ENCODE results near the gene OXT. TPM values are rescaled to one million over a fixed set of nuclear protein-coding genes. Genes with fewer than 3 reads are reported as not detected.

The OXT gene
- total and polyA plus RNA-seq, 2 donors (not counting 1 experiment from before 2014, with no cell fraction given) = 1.0 to 1.7 TPM

GRCh38 chr20:3105256-3106137, 34.1 kb downstream of the OXT start:
- Histone ChIP-seq H3K4me3 (ENCODE audit: control extremely low read depth in 1 of 5, extremely low read depth in 1 of 5, insufficient read depth in 1 of 5, low read depth in 2 of 5, low read length in 4 of 5) (no peak overlapping the region), H3K4me1 (ENCODE audit: control insufficient read depth in 2 of 2, insufficient read depth in 2 of 2, low read length in 2 of 2) (peaks cover 5 to 7% of the 10 kb centered on the region in 2 donors), H4K20me1 (ENCODE audit: control insufficient read depth, insufficient read depth, low read length, poor library complexity, severe bottlenecking) (no peaks in the 10 kb centered on the region), H3K27me3 (replicated peaks in 1 of 4; ENCODE audit: control extremely low read depth in 1 of 4, control insufficient read depth in 3 of 4, insufficient read depth in 4 of 4, low read length in 3 of 4) (no peaks in the 10 kb centered on the region), H2AFZ (ENCODE audit: insufficient read depth, low read depth, low read length, poor library complexity, severe bottlenecking) (no peak overlapping the region), H3K79me2 (ENCODE audit: control insufficient read depth, insufficient read depth, low read length) (no peaks in the 10 kb centered on the region), H3K4me2 (replicated peaks; ENCODE audit: low read depth, low read length, poor library complexity, severe bottlenecking) (no peak overlapping the region), H3K36me3 (replicated peaks in 1 of 2; ENCODE audit: control extremely low read depth in 1 of 2, control insufficient read depth in 1 of 2, extremely low read depth in 1 of 2, insufficient read depth in 2 of 2, low read length in 1 of 2) (peaks cover 0 to 18% of the 10 kb centered on the region in 2 experiments), H3K9me3 (ENCODE audit: control extremely low read depth in 1 of 3, control insufficient read depth in 2 of 3, insufficient read depth in 1 of 3, low read length in 2 of 3) (no peaks in the 10 kb centered on the region), H3K27ac (ENCODE audit: low read length in 2 of 2) (no peak overlapping the region), H3K9ac (ENCODE audit: low read length) (no peak overlapping the region)
- Mint-ChIP-seq H3K4me3 (no peak overlapping the region), H3K27ac (no peak overlapping the region), H3K4me1 (peaks cover 8% of the 10 kb centered on the region), H3K9me3 (ENCODE audit: insufficient read depth) (no peaks in the 10 kb centered on the region), H3K27me3 (peaks cover 4% of the 10 kb centered on the region)
- TF ChIP-seq EZH2 (IDR thresholded peaks at IDR 0.05; ENCODE audit: borderline replicate concordance, insufficient read depth, low read depth, low read length, poor library complexity, severe bottlenecking) = no peak
- TF ChIP-seq CTCF (IDR thresholded peaks at IDR 0.05) = no peak
- intact Hi-C loops (cut with micrococcal nuclease) = no loop called here
- ATAC-seq (ENCODE audit: low read depth) (no peak), DNase-seq (no peak)
- WGBS (ENCODE audit: insufficient coverage) = 95% methylated on average over 11 of the region's 18 CpGs
- ChIA-PET POLR2A (no interaction called here), CTCF (no interaction called here)

- intact Hi-C loops (cut with micrococcal nuclease) = no loop called here
- Mint-ChIP-seq H3K4me3 (no peak overlapping the region), H3K27me3 (peaks cover 4% of the 10 kb centered on the region), H3K27ac (no peak overlapping the region), H3K4me1 (peaks cover 8% of the 10 kb centered on the region), H3K9me3 (ENCODE audit: insufficient read depth) (no peaks in the 10 kb centered on the region)
- H3K4me1 ChIP-seq (ENCODE audit: control insufficient read depth in 2 of 2, insufficient read depth in 2 of 2, low read length in 2 of 2) = peaks cover 5 to 7% of the 10 kb centered on the region in 2 donors
- ATAC-seq (ENCODE audit: low read depth) (no peak), DNase-seq (no peak)
- H2AFZ ChIP-seq (ENCODE audit: insufficient read depth, low read depth, low read length, poor library complexity, severe bottlenecking) = no peak overlapping the region
- peaks cover 0 to 21% of the 10 kb centered on the region in 2 experiments for H3K36me3 ChIP-seq (replicated peaks in 1 of 2; ENCODE audit: control extremely low read depth in 1 of 2, control insufficient read depth in 1 of 2, extremely low read depth in 1 of 2, insufficient read depth in 2 of 2, low read length in 1 of 2)
- no peaks in the 10 kb centered on the region for H3K9me3 ChIP-seq (ENCODE audit: control extremely low read depth in 1 of 3, control insufficient read depth in 2 of 3, insufficient read depth in 1 of 3, low read length in 2 of 3)
- H3K4me3 ChIP-seq (ENCODE audit: control extremely low read depth in 1 of 5, extremely low read depth in 1 of 5, insufficient read depth in 1 of 5, low read depth in 2 of 5, low read length in 4 of 5) = no peak overlapping the region
- TF ChIP-seq EZH2 (IDR thresholded peaks at IDR 0.05; ENCODE audit: borderline replicate concordance, insufficient read depth, low read depth, low read length, poor library complexity, severe bottlenecking) (no peak), CTCF (IDR thresholded peaks at IDR 0.05) (no peak)
- no peak overlapping the region for H3K27ac ChIP-seq (ENCODE audit: low read length in 2 of 2)
- no peaks in the 10 kb centered on the region for H3K79me2 ChIP-seq (ENCODE audit: control insufficient read depth, insufficient read depth, low read length)
- no CpG with 5 or more reads among the region's 3 CpGs for WGBS (ENCODE audit: insufficient coverage)
- H3K9ac ChIP-seq (ENCODE audit: low read length) = no peak overlapping the region
- POLR2A ChIA-PET = no interaction called here
- H4K20me1 ChIP-seq (ENCODE audit: control insufficient read depth, insufficient read depth, low read length, poor library complexity, severe bottlenecking) = no peaks in the 10 kb centered on the region
- H3K27me3 ChIP-seq (replicated peaks in 1 of 4; ENCODE audit: control extremely low read depth in 1 of 4, control insufficient read depth in 3 of 4, insufficient read depth in 4 of 4, low read length in 3 of 4) = no peaks in the 10 kb centered on the region
- H3K4me2 ChIP-seq (replicated peaks; ENCODE audit: low read depth, low read length, poor library complexity, severe bottlenecking) = no peak overlapping the region
- CTCF ChIA-PET = no interaction called here
Measured at GRCh38 chr20:3106185-3106584, 34.8 kb downstream of the OXT start.

All from B cell (primary cell).